H7 (cell line): ENCODE results near the gene EGFL6. TPM values are rescaled to one million over a fixed set of nuclear protein-coding genes. Genes with fewer than 3 reads are reported as not detected.
A peak's percentile ranks its signal among the peaks of the same experiment; 100 is the strongest.

Experiments
- DNase-seq: peaks from one replicate; pipeline ENCODE4 v3.0.0; 2012
- H3K27me3 ChIP-seq: 2 replicates; pipeline ENCODE4 v1.6.0; 2011; ENCODE audit warnings: mild to moderate bottlenecking, low read length; ENCODE audit not compliant: control insufficient read depth, insufficient read depth
- H3K36me3 ChIP-seq: replicated peaks from 2 replicates; pipeline ENCODE4 v1.5.1; 2011; ENCODE audit warnings: low read length; ENCODE audit not compliant: control insufficient read depth, insufficient read depth
- H3K4me3 ChIP-seq: 2 replicates; pipeline ENCODE4 v1.5.1; 2011; ENCODE audit warnings: low read depth, mild to moderate bottlenecking, control low read depth, low read length, moderate library complexity; ENCODE audit not compliant: insufficient read depth
- total RNA-seq: library from RNA; depleted of rRNA; stranded (reverse); fragments of >200 nt; shearing (Covaris generic); gene quantifications from 2 replicates; pipeline ENCODE4 v1.2.3, GENCODE V29; 2014

Gene EGFL6
- total RNA-seq, 1 experiment from 2014 or later = 0.24 TPM

GRCh38 chrX:13565511-13565910 is 3.9 kb upstream of the EGFL6 start:
- Histone ChIP-seq H3K4me3 (no peak overlapping the region), H3K36me3 (no peaks in the 10 kb centered on the region), H3K27me3 (peaks cover 30% of the 10 kb centered on the region)
- DNase-seq = no peak

- Histone ChIP-seq H3K27me3 (peaks cover 41% of the 10 kb centered on the region), H3K36me3 (no peaks in the 10 kb centered on the region), H3K4me3 (peak overlapping the region; percentile 58; the same call in 1 of the 2 replicates)
- no peak for DNase-seq
Observed at GRCh38 chrX:13570261-13570605, 832 bp downstream of the EGFL6 start.

GRCh38 chrX:13571136-13571535 is 1.7 kb downstream of the EGFL6 start:
- Histone ChIP-seq H3K36me3 (no peaks in the 10 kb centered on the region), H3K4me3 (no peak overlapping the region), H3K27me3 (peaks cover 41% of the 10 kb centered on the region)
- no peak for DNase-seq

GRCh38 chrX:13574600-13574999 is 5.2 kb downstream of the EGFL6 start:
- DNase-seq = no peak
- peaks cover 20% of the 10 kb centered on the region for H3K27me3 ChIP-seq
- no peaks in the 10 kb centered on the region for H3K36me3 ChIP-seq
- no peak overlapping the region for H3K4me3 ChIP-seq

- Histone ChIP-seq H3K27me3 (no peaks in the 10 kb centered on the region), H3K36me3 (no peaks in the 10 kb centered on the region), H3K4me3 (no peak overlapping the region)
- no peak for DNase-seq
Observed at GRCh38 chrX:13579661-13580060, 10.3 kb downstream of the EGFL6 start.

- no peak overlapping the region for H3K4me3 ChIP-seq
- DNase-seq = no peak
- no peaks in the 10 kb centered on the region for H3K36me3 ChIP-seq
- H3K27me3 ChIP-seq = no peaks in the 10 kb centered on the region
Observed at GRCh38 chrX:13581554-13581953, 12.2 kb downstream of the EGFL6 start.

- no peaks in the 10 kb centered on the region for H3K36me3 ChIP-seq
- H3K4me3 ChIP-seq = no peak overlapping the region
- H3K27me3 ChIP-seq = no peaks in the 10 kb centered on the region
- DNase-seq = no peak
Observed at GRCh38 chrX:13587786-13588477, 18.5 kb downstream of the EGFL6 start.

- no peak for DNase-seq
- Histone ChIP-seq H3K4me3 (no peak overlapping the region), H3K36me3 (no peaks in the 10 kb centered on the region), H3K27me3 (no peaks in the 10 kb centered on the region)
Observed at GRCh38 chrX:13590207-13590606, 20.8 kb downstream of the EGFL6 start.

- DNase-seq = no peak
- H3K27me3 ChIP-seq = no peaks in the 10 kb centered on the region
- H3K36me3 ChIP-seq = no peaks in the 10 kb centered on the region
- no peak overlapping the region for H3K4me3 ChIP-seq
Observed at GRCh38 chrX:13590914-13591313, 21.5 kb downstream of the EGFL6 start.

GRCh38 chrX:13597874-13598273 is 28.5 kb downstream of the EGFL6 start:
- no peak for DNase-seq
- H3K27me3 ChIP-seq = no peaks in the 10 kb centered on the region
- H3K36me3 ChIP-seq = no peaks in the 10 kb centered on the region
- H3K4me3 ChIP-seq = no peak overlapping the region

- Histone ChIP-seq H3K4me3 (no peak overlapping the region), H3K36me3 (no peaks in the 10 kb centered on the region), H3K27me3 (no peaks in the 10 kb centered on the region)
- DNase-seq = no peak
Observed at GRCh38 chrX:13598877-13599276, 29.5 kb downstream of the EGFL6 start.

- no peaks in the 10 kb centered on the region for H3K27me3 ChIP-seq
- DNase-seq = no peak
- H3K36me3 ChIP-seq = no peaks in the 10 kb centered on the region
- no peak overlapping the region for H3K4me3 ChIP-seq
Observed at GRCh38 chrX:13599491-13599890, 30.1 kb downstream of the EGFL6 start.

GRCh38 chrX:13605611-13606010 is 36.2 kb downstream of the EGFL6 start:
- no peak for DNase-seq
- H3K36me3 ChIP-seq = no peaks in the 10 kb centered on the region
- H3K4me3 ChIP-seq = no peak overlapping the region
- H3K27me3 ChIP-seq = no peaks in the 10 kb centered on the region

- no peaks in the 10 kb centered on the region for H3K27me3 ChIP-seq
- H3K36me3 ChIP-seq = no peaks in the 10 kb centered on the region
- no peak overlapping the region for H3K4me3 ChIP-seq
- DNase-seq = no peak
Observed at GRCh38 chrX:13607331-13607995, 38.1 kb downstream of the EGFL6 start.

GRCh38 chrX:13607996-13608365 is 38.6 kb downstream of the EGFL6 start:
- no peak overlapping the region for H3K4me3 ChIP-seq

More at GRCh38 chrX:13607996-13608365, 38.6 kb downstream of the EGFL6 start:
- DNase-seq = no peak
- Histone ChIP-seq H3K36me3 (no peaks in the 10 kb centered on the region), H3K27me3 (no peaks in the 10 kb centered on the region)
